Upper lobe of right lung (tissue), 1 donor: ENCODE data around the gene HNF4A. TPM values are rescaled to one million over a fixed set of nuclear protein-coding genes. Genes with fewer than 3 reads are reported as not detected.
A peak's percentile ranks its signal among the peaks of the same experiment; 100 is the strongest.

ENCODE experiments used
- ATAC-seq: fragments of 200-7000 bp; cut with Tn5 transposase; one replicate; pipeline ENCODE4 v1.9.1; 2020; ENCODE audit warnings: mild to moderate bottlenecking, moderate library complexity
- DNase-seq: peaks from one replicate; pipeline ENCODE4 v3.0.0-alpha.2; 2020
- H3K27ac ChIP-seq: fragments of 200-600 bp; one replicate; pipeline ENCODE4 v1.8.0; 2022
- H3K27me3 ChIP-seq: fragments of 200-600 bp; one replicate; pipeline ENCODE4 v1.8.0; 2022; ENCODE audit warnings: mild to moderate bottlenecking
- H3K36me3 ChIP-seq: fragments of 200-600 bp; one replicate; pipeline ENCODE4 v1.8.0; 2022
- H3K4me1 ChIP-seq: fragments of 200-600 bp; one replicate; pipeline ENCODE4 v1.8.0; 2022
- H3K4me3 ChIP-seq: fragments of 200-600 bp; one replicate; pipeline ENCODE4 v1.8.0; 2022; ENCODE audit warnings: mild to moderate bottlenecking
- H3K9me3 ChIP-seq: fragments of 200-600 bp; one replicate; pipeline ENCODE4 v1.8.0; 2022
- CTCF ChIP-seq: fragments of 200-600 bp; IDR thresholded peaks from one replicate; pipeline ENCODE4 v1.8.0; 2022; ENCODE audit warnings: antibody characterized with exemption
- intact Hi-C: fragments of 100-400 bp; cut with DNase I; formaldehyde crosslinking; loops from one replicate; pipeline ENCODE4 v1.11.0; 2022
- total RNA-seq: library from RNA; stranded (reverse); fragmentation: NEBNext Ultra II Directional; extraction: Animal tissue kit (Norgen Biotek cat#: 25700); gene quantifications from one replicate; pipeline ENCODE4 v1.2.1, GENCODE V29; 2021
- donor health status: DM: no; HTN: yes; CAD: no; lungs with severe emphysema.

Gene HNF4A
- total RNA-seq, 1 donor from 2014 or later, result 0.20 TPM

GRCh38 chr20:44405785-44406571, 50.5 kb downstream of the HNF4A start:
- no peak for DNase-seq
- no peaks in the 10 kb centered on the region for H3K4me1 ChIP-seq
- TF ChIP-seq CTCF, result no peak
- H3K27me3 ChIP-seq, result no peaks in the 10 kb centered on the region
- no peak for ATAC-seq
- H3K9me3 ChIP-seq, result no peaks in the 10 kb centered on the region
- H3K36me3 ChIP-seq, result no peaks in the 10 kb centered on the region
- intact Hi-C loops, result no loop called here
- no peak overlapping the region for H3K4me3 ChIP-seq
- no peak overlapping the region for H3K27ac ChIP-seq

- TF ChIP-seq CTCF, result no peak
- Histone ChIP-seq H3K4me3 (no peak overlapping the region), H3K4me1 (no peaks in the 10 kb centered on the region), H3K9me3 (no peaks in the 10 kb centered on the region), H3K36me3 (no peaks in the 10 kb centered on the region), H3K27ac (no peak overlapping the region), H3K27me3 (no peaks in the 10 kb centered on the region)
- DNase-seq (no peak), ATAC-seq (no peak)
- intact Hi-C loops, result no loop called here
Measured at GRCh38 chr20:44406572-44407137, 51.2 kb downstream of the HNF4A start.

GRCh38 chr20:44407402-44408184, 52.1 kb downstream of the HNF4A start:
- H3K27ac ChIP-seq, result no peak overlapping the region
- peak; percentile 48 for ATAC-seq
- intact Hi-C loops, result no loop called here

GRCh38 chr20:44409132-44409600, 53.7 kb downstream of the HNF4A start:
- Histone ChIP-seq H3K9me3 (no peaks in the 10 kb centered on the region), H3K4me3 (no peak overlapping the region), H3K27ac (no peak overlapping the region), H3K4me1 (no peaks in the 10 kb centered on the region), H3K36me3 (no peaks in the 10 kb centered on the region), H3K27me3 (peaks cover 6% of the 10 kb centered on the region)
- no peak for ATAC-seq
- DNase-seq, result no peak
- intact Hi-C loops, result no loop called here
- no peak for TF ChIP-seq CTCF

More at GRCh38 chr20:44407402-44408184, 52.1 kb downstream of the HNF4A start:
- Histone ChIP-seq H3K4me1 (no peaks in the 10 kb centered on the region), H3K27me3 (peaks cover 6% of the 10 kb centered on the region), H3K4me3 (no peak overlapping the region), H3K9me3 (no peaks in the 10 kb centered on the region), H3K36me3 (no peaks in the 10 kb centered on the region)
- TF ChIP-seq CTCF, result no peak
- DNase-seq, result no peak

- Histone ChIP-seq H3K4me1 (no peaks in the 10 kb centered on the region), H3K27me3 (peaks cover 6% of the 10 kb centered on the region), H3K4me3 (no peak overlapping the region), H3K27ac (no peak overlapping the region), H3K9me3 (no peaks in the 10 kb centered on the region), H3K36me3 (no peaks in the 10 kb centered on the region)
- TF ChIP-seq CTCF, result no peak
- DNase-seq, result no peak
- ATAC-seq, result no peak
- intact Hi-C loops, result no loop called here
Measured at GRCh38 chr20:44410583-44411019, 55.1 kb downstream of the HNF4A start.
